LHCN-M2 (cell line): ENCODE measurements around the gene CD300LB. TPM values are rescaled to one million over a fixed set of nuclear protein-coding genes. Genes with fewer than 3 reads are reported as not detected.

Experiments used
- DNase-seq: peaks from one replicate; pipeline ENCODE4 v3.0.0-alpha.2; 2012; ENCODE audit warnings: low read depth
- total RNA-seq: library from RNA; depleted of rRNA; stranded (reverse); fragments of >200 nt; gene quantifications from 2 replicates; pipeline ENCODE4 v1.2.3, GENCODE V29; 2014

The CD300LB gene
- total RNA-seq, 1 experiment from 2014 or later: not detected

DNA sequence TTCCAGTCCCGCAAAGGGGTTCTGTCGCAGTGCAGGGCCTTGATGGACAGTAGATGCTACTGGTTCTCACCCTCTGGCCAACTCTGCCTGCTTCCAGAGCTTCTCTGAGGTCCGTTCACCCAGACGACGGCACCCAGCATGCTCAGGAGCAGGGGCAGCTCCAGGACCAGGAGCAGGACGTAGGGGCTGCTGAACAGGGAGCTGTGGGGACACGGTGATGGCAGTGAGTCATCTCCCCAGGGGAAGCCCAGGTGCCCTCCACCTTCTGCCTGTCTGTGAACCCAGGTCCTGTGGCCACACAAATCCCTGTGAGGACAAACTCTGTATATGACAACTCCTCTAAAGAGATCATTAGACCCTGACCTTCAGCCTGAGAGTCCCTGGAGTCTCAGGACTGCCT lies 18.1 kb upstream of the CD300LB start:
- DNase-seq: no peak

DNA sequence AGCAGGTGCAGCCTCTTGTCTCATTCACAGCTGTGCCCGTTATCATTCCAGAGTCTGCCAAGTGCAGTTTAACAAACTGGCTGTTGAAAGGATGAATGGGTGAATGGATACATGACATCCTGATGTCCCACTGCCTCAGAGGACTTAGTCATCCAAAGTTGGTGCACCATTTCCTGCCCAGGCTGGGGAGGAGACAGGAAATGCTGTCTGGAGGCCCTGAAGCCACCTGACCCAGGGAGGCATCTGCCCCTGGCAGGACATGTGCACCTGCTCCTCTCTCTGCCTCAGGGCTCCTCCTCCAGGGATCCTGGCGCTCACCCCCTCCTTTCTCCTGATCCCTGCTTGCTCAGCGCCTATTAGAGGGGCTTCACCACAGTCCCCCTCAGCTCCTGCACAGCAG lies 16.5 kb upstream of the CD300LB start:
- no peak for DNase-seq

DNA sequence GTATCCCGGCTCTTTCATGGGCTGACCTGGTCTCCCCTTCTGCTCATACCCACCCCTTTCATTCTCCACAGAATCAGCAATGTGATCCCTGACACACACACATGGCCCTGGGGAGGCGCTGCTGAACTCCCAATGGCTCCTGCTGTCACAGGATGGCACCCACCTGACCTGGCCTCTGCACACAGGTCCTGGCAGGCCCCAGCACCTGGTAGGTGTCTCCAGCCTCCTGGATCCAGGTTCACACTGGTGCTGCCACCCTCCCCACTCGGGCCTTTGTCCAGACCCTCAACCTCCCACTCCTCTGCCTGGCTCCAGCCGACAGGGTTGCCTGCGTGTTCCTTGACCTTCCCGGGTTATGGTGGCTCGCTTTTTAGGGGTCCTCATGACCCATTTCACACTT lies 16.0 kb upstream of the CD300LB start:
- DNase-seq: no peak

DNA sequence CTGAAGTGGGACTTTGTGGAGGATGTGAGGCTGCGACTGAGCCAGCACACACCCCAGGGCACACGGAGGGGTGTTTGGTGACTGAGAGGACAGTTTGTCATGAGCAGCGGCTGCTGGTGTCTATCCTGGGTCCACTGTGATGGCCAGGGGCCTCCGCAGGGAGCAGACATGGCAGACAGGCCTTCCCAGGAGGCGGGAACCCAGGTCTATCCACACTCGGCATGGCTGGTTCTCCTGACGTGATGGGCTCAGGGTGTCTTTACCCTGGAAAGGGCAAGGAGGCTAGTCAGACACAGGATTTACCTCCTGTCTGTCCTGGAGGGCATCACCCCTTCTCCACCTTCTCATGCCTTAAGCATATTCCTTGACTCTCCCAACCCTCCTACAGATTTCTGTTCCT lies 15.3 kb upstream of the CD300LB start:
- DNase-seq: no peak

DNA sequence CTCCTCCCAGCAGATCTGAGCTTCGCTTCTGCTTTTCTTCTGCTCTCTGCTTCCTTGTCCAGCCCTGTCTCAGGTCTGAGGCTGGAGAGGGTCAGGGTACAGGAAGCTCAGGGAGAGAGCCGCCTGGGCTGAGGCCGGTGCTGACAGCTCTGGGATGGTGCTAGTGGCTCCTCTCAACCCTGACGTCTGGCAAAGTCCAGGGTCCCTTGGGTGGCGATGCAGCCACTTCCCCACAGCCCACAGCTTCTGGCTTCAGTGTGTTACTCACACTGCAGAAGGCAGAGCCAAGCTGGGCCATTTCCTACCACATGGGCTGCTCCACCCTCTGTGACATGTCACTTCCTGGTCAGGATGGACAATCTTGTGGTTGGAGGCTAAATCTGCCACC lies 14.6 kb upstream of the CD300LB start, which contains the start of gene CD300C:
Gene CD300C, minus strand, starts transcription at position 273 of the 388 bp plus-strand sequence. CDS start 333 bp downstream, outside the sequence.
- no peak for DNase-seq

DNA sequence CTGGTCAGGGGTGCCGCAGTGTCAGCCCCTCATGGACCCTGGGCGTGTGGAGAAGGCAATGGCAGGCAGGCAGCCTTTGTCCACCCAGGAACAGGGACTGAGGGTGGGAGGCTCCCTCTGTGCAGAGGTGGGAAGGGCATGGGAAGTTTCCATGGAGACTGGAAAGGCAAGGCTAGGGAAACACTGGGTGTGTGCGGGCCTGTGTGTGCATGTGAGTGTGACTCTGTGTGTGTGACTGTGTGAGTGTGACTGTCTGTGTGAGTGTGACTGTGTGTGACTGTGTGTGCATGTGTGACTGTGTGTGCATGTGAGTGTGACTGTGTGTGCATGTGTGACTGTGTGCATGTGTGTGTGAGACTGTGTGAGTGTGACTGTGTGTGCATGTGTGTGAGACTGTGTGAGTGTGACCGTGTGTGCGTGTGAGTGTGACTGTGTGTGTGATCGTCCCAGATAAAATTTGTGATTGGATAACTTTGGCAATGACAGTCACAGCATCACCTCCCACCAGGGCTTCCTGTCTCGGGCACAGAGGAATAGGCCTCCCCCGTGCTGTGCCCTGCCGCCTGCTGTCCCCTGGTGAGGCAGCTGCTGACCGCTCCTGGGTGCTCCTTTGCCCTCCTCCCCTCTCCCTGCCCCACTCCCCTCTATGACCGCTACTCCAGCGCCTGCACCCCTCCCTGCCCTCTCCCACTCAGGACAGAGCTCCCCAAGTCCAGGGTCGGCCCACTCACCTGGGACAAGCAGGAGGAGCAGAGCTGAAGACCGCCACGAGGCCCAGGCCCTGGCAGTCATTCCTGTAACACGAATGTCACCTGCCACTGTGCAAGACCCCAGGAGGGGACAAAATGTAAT lies 13.9 kb upstream of the CD300LB start:
- DNase-seq: no peak

DNA sequence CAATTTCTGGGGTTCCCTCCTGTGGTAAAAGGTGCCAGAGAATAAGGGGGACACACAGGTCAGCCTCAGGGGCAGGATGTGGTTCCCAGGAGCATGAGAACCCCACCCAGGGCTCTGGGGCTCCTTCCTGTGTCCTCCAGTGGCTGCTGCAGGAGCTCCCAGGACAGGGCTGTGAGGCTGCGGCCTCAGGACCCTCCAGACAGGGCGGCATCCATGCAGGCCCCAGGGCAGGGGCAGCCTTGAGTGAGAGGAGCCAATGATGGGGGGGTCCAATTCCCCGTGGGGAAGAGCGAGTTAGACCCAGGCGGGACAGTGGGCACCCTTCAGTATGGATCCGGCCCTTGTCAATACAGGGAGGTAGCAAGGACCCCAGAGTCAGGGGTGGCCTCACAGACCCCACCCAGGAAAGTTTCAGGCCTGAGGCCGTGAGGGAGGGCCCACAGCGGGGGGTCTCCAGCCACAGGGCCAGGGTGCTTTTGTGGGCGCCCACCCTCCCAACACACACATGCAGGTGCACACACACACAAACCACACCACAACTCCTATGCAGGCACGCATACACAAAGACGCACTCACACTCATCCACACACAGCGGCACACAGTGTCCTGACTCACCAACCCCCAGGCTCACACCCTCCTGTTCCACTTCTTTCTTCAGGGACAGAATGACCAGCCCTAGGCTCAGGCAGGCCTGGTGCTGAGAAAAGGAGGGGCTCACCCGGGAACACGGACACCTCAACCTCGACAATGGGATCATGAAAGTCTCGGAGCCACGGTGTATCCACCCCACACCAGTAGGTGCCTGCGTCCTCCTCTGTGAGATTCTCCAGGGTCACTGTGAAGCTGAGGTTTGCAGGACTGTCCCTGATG lies 12.9 kb upstream of the CD300LB start:
- DNase-seq: no peak

DNA sequence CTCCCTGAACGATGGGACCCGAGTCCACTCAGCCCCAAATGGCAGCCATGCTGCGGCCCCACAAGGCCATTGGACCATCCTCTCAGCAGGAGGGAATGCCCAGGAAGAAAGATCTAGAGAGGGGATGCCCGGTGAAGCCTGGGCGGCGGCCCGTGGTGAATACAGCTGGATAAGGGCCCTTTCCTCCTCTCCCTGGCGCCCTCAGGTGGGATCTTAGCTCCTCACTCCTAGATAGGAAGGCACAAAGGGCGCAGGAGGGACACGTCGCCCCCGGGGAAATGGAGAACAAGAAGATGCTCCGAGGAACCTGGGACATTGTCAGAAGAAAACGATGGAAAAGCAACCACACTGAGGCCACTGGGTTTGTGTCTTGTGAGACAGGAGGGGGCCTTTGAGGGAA lies 12.1 kb upstream of the CD300LB start:
- no peak for DNase-seq

DNA sequence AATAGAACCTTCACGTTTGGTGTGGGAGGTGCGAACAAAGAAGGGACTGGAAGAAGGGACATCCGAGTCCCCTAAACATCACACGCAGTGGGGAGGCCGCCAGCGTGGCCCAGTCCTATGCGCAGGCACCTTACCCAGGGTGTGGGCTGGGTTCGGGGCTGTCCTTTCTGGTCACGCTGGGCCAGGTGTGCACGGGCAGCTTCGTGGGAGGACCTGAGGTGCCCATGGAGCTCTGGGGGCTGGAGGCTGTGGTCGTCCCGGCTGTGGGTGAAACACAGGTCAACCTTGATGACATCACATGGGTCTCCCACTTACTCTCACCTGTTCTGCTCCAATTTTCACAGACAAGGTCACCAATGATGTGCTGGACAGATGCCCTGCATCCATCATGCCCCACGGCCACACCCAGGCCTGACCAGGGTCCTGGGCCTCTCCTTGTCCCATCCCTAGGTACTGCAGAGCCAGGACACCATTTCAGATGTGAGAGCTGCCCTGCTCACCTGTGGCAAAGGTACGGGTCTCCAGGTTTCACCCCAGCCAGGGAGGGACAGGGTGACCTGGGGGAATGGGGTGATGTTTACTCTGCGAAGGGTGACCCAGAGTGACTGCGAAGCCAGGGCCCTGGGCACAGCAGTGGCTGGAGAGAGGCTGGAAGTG lies 11.6 kb upstream of the CD300LB start:
- DNase-seq: no peak

DNA sequence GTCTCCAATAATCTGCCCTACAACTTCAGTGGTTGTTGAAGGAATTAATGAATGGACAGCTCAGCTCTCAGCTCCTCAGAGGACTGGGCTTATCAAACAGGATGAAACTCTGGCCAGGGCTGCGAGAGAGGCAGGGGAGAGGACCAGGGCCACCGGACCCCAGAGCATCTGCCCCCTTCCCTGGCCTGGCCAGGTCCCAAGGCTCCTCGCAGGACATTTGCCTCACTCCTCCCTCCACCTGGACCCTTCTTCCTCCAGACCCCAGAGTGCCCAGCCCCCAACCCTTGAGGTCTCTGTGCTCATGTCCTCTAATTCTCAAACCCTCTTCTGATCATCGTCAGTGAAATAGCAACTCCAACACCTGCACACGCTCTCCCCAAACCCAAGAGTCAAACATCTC lies 10.9 kb upstream of the CD300LB start:
- DNase-seq: no peak

DNA sequence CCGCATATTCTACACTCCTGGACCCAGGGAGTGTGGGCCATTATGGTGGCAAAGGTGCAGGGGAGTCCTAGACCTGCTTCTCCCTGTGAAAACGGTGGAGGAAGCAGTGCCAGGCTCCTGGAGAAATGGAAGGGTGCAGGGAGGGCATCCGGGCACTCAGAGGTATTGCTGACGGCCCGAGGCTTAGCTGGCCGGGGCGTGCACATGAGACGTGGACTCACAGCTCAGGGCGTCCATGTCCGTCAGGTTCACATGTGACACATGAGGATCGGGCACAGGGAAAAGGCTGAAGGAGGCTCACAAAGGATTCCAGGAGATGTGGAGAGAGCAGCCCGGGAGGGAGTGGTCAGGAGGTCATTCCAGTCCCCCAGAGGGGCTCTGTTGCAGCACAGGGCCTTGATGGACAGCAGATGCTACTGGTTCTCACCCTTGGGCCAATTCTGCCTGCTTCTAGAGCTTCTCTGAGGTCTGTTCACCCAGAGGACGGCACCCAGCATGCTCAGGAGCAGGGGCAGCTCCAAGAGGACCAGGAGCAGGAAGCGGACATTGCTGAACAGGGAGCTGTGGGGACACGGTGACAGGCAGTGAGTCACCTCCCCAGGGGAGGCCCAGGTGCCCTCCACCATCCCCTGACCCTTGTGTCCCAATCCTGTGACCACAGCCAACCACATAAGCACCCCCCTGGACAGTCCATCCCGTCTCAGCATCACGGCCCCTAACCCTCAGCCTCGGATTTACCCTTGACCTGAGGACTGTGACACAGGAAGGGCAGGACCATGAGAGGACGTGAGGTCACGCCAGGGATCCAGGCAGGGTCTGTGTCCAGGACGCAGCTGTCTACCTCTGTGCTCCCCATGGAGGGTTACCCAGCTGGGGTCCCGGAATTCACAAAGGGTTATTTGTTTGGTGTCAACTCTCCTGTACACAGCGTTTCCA lies 10.2 kb upstream of the CD300LB start:
- DNase-seq: no peak

DNA sequence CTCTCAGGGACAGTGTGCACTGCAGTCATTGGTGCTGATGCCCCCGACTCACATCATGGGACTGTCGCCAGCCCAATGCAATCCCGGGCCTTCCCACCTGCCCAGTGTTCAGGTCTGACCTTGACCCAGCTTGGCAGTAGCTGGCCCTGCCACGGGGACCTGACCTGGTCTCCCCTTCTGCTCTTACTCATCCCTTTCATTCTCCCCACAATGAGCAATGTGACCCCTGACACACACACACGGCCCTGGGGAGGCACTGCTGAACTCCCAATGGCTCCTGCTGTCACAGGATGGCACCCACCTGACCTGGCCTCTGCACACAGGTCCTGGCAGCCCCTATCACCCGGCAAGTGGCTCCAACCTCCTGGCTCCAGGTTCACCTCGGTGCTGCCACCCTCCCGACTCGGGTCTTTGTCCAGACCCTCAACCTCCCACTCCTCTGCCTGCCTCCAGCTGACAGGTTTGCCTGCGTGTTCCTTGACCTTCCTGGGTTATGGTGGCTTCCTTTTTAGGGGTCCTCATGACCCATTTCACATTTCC lies 8.1 kb upstream of the CD300LB start:
- no peak for DNase-seq

DNA sequence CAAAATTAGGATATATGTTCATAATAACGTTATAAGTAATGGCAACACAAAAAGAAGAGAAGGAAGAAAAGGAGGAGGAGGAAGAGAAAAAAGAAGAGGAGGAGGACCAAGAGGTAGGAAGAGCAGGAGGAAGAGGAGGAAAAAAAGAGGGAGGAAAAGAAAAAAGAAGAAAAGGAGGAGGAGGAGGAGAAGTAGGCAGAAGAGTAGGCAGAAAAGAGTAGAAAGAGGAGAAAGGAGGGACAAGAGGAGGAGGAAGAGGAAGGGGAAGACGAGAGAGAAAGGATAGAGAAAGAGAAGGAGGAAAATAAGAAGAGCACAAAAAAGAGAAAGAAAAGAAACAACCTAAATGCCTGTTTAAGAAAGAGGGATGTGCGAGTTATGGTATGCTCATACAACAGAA lies 5.6 kb upstream of the CD300LB start:
- no peak for DNase-seq

DNA sequence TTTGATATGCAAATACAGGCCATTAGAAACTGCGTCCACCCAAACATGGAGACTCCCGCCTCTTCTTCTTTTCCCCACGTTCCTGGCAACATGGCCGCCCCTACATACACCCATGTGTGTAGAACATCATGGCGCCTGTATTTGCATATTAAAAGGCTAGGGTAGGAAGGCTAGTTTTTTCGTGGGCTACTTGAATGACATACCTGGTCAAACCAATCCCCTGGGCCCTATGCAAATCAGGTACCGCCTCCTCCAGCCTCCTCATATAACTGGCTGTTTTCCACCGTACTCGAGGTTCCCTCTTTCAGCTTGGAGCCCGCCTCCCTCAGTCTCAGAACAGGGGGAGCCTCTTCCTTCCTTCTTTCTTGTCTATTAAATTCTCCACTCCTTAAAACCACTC lies 840 bp upstream of the CD300LB start:
- DNase-seq: no peak

DNA sequence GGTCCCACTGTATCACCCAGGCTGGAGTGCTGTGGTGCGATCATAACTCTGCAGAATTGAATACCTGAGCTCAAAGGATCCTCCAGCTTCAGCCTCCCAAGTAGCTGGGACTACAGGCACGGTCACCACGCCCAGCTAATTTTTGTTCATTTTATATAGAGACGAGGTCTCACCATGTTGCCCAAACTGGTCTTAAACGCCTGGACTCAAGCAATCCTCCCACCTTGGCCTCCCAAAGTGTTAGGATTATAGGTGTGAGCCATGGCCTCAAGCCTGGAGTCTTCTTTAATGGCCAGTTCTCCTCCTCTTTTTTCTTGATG lies 484 bp downstream of the CD300LB start:
- no peak for DNase-seq

DNA sequence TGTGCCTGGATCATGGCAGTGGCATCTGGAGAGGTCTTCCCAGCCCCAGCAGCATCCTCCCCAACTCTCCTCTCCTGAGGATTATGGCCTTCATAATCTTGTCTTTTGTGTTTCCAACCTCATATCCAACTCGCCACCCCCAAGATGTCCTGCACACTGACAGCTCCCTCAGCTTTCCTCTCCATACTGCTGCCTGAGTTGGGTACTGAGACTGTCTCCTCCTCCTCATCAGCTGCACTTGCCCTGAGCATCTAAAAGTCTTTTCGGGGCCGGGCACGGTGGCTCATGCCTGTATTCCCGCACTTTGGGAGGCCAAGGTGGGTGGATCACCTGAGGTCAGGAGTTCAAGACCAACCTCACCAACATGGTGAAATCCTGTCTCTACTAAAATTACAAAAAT lies 2.0 kb downstream of the CD300LB start:
- no peak for DNase-seq

DNA sequence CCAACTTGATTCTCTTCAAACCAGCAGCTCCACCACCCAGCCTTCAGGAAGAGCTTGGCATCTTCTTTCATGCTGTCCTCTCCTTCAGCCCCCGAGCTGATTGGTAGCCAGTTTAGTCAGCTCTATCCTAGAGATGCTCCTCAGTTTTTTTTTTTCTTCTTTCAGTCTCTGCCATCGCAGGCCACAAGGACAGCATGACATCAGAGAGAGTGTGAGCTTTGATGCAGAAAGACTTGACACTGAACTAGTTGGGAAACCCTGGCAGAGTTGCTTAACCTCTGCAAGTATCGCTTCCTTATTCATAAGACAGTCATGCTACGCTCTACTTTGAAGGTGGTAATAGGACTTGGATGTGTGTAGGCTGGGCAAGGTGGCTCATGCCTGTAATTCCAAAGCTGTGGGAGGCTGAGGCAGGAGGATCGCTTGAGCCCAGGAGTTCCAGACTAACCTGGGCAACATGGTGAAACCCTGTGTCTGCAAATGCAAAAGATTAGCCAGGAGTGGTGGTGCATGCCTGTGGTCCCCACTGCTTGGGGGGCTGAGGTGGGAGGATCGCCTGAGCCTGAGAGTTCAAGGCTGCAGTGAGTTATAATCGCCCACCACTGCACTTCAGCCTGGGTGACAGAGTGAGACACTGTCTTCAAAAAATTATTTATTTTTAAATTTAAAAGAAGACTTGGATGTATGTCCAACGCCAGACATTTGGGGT lies 2.6 kb downstream of the CD300LB start:
- no peak for DNase-seq

DNA sequence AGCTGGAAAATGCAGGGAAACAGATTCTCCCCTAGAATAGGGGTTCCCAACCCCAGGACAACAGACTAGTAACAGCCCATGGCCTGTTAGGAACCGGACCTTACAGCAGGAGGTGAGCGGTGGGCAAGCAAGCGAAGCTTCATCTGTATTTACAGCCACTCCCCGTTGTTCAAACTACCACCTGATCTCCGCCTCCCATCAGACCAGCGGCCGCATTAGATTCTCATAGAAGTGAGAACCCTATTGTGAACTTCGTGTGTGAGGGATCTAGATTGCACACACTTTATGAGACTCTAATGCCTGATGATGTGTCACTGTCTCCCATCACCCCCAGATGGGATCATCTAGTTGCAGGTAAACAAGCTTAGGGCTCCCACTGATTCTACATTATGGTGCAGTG lies 3.5 kb downstream of the CD300LB start:
- no peak for DNase-seq

DNA sequence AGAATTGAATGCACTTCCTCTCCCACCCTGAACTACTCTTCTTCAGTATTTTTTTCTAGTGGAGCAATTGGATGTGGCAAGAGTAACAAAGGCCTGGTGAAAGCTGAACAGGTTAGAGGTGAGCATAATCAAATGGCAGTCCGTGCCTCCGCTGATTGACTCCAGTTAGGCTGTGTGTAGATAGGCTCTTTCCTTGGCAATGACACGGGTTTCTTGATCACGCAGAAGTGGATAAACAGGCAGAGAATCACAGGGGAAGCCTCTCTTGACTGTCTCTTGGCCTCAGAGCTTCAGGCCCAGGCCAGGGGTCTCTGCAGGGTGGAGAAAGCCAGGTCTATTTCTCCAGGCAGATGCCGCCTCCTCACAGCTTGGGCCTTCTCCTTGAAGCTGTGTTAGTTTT lies 4.2 kb downstream of the CD300LB start:
- no peak for DNase-seq

DNA sequence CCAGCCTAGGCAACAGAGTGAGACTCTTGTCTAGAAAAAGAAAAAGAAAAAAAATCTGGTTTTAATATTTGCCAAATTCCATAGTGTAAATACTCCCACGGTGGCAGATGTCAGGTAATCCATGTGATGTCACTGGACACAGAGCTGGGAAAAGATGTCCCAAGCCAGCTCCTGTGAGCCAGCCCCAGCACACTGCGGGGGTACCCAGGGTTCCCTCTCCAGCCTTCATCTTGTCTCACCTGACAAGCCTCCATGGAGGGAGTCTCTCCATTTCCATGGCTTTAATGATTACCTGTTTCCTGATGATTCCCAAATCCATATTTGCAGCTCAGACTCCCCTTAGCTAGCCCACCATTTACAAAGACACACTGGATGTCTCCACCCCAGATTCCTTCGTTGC lies 4.6 kb downstream of the CD300LB start:
- no peak for DNase-seq
